Measurements from ENCODE around the gene CACFD1. TPM values are rescaled to one million over a fixed set of nuclear protein-coding genes. Genes with fewer than 3 reads are reported as not detected.

Gene CACFD1
- total and polyA plus RNA-seq, 9 of the 15 experiments (the other 6 are each of a cell fraction or from before 2014, with no cell fraction given): 0.11 to 1.4 (median 1.1) TPM; not detected in 2

- H3K9me1 ChIP-seq (ENCODE audit: control insufficient read depth, insufficient read depth, low read length): no peaks in the 10 kb centered on the region
- no peaks in the 10 kb centered on the region; the same call in 1 of the 2 replicates for H3K9me3 ChIP-seq (replicated peaks; ENCODE audit: control insufficient read depth, insufficient read depth, low read depth, low read length)
- 56% methylated on average over 23 of the region's 24 CpGs for WGBS (ENCODE audit: insufficient coverage, low coverage, missing lambda C conversion rate)
- H3K4me1 ChIP-seq (replicated peaks in 1 of 2; ENCODE audit: control insufficient read depth in 2 of 2, insufficient read depth in 2 of 2, low read length in 2 of 2): peaks cover 0 to 30% of the 10 kb centered on the region in 2 experiments; a peak in 2 of 5 replicates
- DNase-seq (ENCODE audit: extremely low read depth in 1 of 4, low spot score in 3 of 4): no peak
- no peak overlapping the region for H3K4me2 ChIP-seq (ENCODE audit: insufficient read depth, low read length)
- no peaks in the 10 kb centered on the region for H4K20me1 ChIP-seq (replicated peaks; ENCODE audit: control insufficient read depth, insufficient read depth, low read length)
- no peaks in the 10 kb centered on the region for H3K79me2 ChIP-seq (ENCODE audit: control insufficient read depth, insufficient read depth, low read length)
- no TSS peak for BruUV-seq (replicated peaks)
- peaks cover 22 to 92% of the 10 kb centered on the region in 2 experiments; a peak in 4 of 5 replicates for H3K27me3 ChIP-seq (ENCODE audit: control insufficient read depth in 2 of 2, insufficient read depth in 2 of 2, low read length in 2 of 2)
- peak; percentile 48 for FAIRE-seq
- no peak for ATAC-seq
- intact Hi-C loops (cut with micrococcal nuclease) (no loop called here), in situ Hi-C loops (cut with MboI) (no loop called here)
- H3K27ac ChIP-seq (ENCODE audit: extremely low read depth, low read depth, low read length): no peak overlapping the region
- no peaks in the 10 kb centered on the region for H3K36me3 ChIP-seq (ENCODE audit: control insufficient read depth, insufficient read depth, low read length)
- no peak overlapping the region for H3K9ac ChIP-seq (ENCODE audit: insufficient read depth in 1 of 2, low read depth in 2 of 2, low read length in 2 of 2)
- CTCF ChIA-PET (ENCODE audit: low intra/inter-chr PET ratio): no interaction called here
- POLR2A ChIA-PET: interaction anchor here (1.1 to 1.6 kb wide), 2 partner anchors 10 to 11 kb away, joined by 3 to 9 read pairs; no protein-coding TSS in a partner anchor
- H3K4me3 ChIP-seq: no peak overlapping the region
- no peak overlapping the region for H2AFZ ChIP-seq (ENCODE audit: low read depth, low read length)
- TF ChIP-seq ATF2 (CRISPR knock-in tag; IDR thresholded peaks at IDR 0.05) (0 out of 2 replicates have a peak, but pooled peaks have one; percentile 25), SRF (CRISPR knock-in tag; IDR thresholded peaks at IDR 0.05) (no peak), ZNF639 (CRISPR knock-in tag; conservative IDR thresholded peaks at IDR 0.05 in 1 of 2, IDR thresholded peaks at IDR 0.05 in 1 of 2) (no peak), HBP1 (CRISPR knock-in tag; IDR thresholded peaks at IDR 0.05) (0 out of 2 replicates have a peak, but pooled peaks have one; percentile 21), E2F4 (CRISPR knock-in tag; IDR thresholded peaks at IDR 0.05; ENCODE audit: low read depth) (0 out of 2 replicates have a peak, but pooled peaks have one; percentile 14), TOE1 (IDR thresholded peaks at IDR 0.05; ENCODE audit: borderline replicate concordance) (no peak), TOE1 (CRISPR knock-in tag; IDR thresholded peaks at IDR 0.05; ENCODE audit: borderline replicate concordance, low read depth) (0 out of 2 replicates have a peak, but pooled peaks have one; percentile 41), ZNF586 (CRISPR knock-in tag; conservative IDR thresholded peaks at IDR 0.05) (no peak), ZNF707 (CRISPR knock-in tag; conservative IDR thresholded peaks at IDR 0.05) (no peak), FOS (IDR thresholded peaks at IDR 0.05; ENCODE audit: extremely low read depth, insufficient read length) (no peak), DIDO1 (tag; IDR thresholded peaks at IDR 0.05; ENCODE audit: low read depth) (no peak), ZNF121 (CRISPR knock-in tag; conservative IDR thresholded peaks at IDR 0.05) (no peak)
These were observed 35.8 kb downstream of the CACFD1 start for GRCh38 chr9:133495327-133496293.
